Peyer's patch (tissue), 4 donors: ENCODE results near the gene CPT1C.

Experiments
- CTCF ChIP-seq, 6 experiments: fragments of 450-650 bp in 4 of 6; fragments of 200-600 bp in 2 of 6; sonication (generic) in 1 of 6; IDR thresholded peaks; one replicate each; pipeline ENCODE4 v1.5.1; 2017 to 2019; ENCODE audit warnings: antibody characterized with exemption in 6 of 6, mild to moderate bottlenecking in 3 of 6, moderate library complexity in 1 of 6
- POLR2A ChIP-seq, 2 donors: fragments of 450-650 bp; IDR thresholded peaks; one replicate each; pipeline ENCODE4 v1.5.1; 2017; ENCODE audit warnings: antibody characterized with exemption in 2 of 2, mild to moderate bottlenecking in 2 of 2, moderate library complexity in 2 of 2

DNA sequence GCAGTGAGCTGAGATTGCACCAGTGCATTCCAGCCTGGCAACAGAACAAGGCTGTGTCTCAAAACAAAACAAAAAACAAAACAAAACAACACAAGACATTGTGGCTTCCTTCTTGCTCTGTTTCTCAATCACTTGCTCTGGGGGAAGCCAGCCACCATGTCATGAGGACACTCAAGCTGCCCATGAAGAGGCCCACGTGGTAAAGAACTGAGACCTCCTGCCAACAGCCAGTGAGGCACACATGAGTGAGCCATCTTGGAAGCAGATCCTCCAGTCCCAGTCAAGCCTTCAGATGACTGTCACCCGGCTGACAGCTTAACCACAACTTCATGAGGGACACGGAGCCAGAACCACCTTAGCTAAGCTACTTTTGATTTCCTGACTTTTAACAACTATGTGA, 25.2 kb downstream of the CPT1C start:
- TF ChIP-seq CTCF (IDR thresholded peaks at IDR 0.05) (no peak), POLR2A (IDR thresholded peaks at IDR 0.05) (no peak)
